Mesothelial cell of epicardium (in vitro differentiated cells): Measurements from ENCODE around the gene ARVCF. TPM values are rescaled to one million over a fixed set of nuclear protein-coding genes. Genes with fewer than 3 reads are reported as not detected.

Source experiments
- DNase-seq, 2 experiments: peaks; one replicate each; pipeline ENCODE4 v3.0.0; 2021; ENCODE audit warnings: low spot score in 2 of 2; ENCODE audit not compliant: unreplicated experiment in 2 of 2
- H3K27ac Mint-ChIP-seq: 2 replicates; pipeline ENCODE4 v1.8.0; 2021; ENCODE audit warnings: mixed read lengths
- H3K27me3 Mint-ChIP-seq: 2 replicates; pipeline ENCODE4 v1.8.0; 2021; ENCODE audit warnings: low read depth, mixed read lengths
- H3K36me3 Mint-ChIP-seq: 2 replicates; pipeline ENCODE4 v1.8.0; 2021; ENCODE audit warnings: mixed read lengths
- H3K4me1 Mint-ChIP-seq: 2 replicates; pipeline ENCODE4 v1.8.0; 2021; ENCODE audit warnings: mixed read lengths
- H3K4me3 Mint-ChIP-seq: 2 replicates; pipeline ENCODE4 v1.8.0; 2021; ENCODE audit warnings: mild to moderate bottlenecking, moderate library complexity, mixed read lengths
- H3K9me3 Mint-ChIP-seq: 2 replicates; pipeline ENCODE4 v1.8.0; 2021; ENCODE audit warnings: mixed read lengths
- CTCF ChIP-seq: fragments of 200-600 bp; sonication (generic); IDR thresholded peaks from one replicate; pipeline ENCODE4 v1.5.0; 2021; ENCODE audit warnings: antibody characterized with exemption; ENCODE audit not compliant: unreplicated experiment
- total RNA-seq: library from RNA; stranded (reverse); gene quantifications from 3 replicates; pipeline ENCODE4 v1.2.1, GENCODE V29; 2021

ARVCF gene
- total RNA-seq, 1 donor from 2014 or later = 41.2 TPM

GRCh38 chr22:20054485-20054884 is 37.9 kb upstream of the ARVCF start:
- no peak for TF ChIP-seq CTCF
- no peak overlapping the region for H3K4me3 Mint-ChIP-seq
- peaks cover 4% of the 10 kb centered on the region for H3K4me1 Mint-ChIP-seq
- no peaks in the 10 kb centered on the region for H3K27me3 Mint-ChIP-seq
- no peaks in the 10 kb centered on the region for H3K9me3 Mint-ChIP-seq
- no peak overlapping the region for H3K27ac Mint-ChIP-seq
- peaks cover 6% of the 10 kb centered on the region for H3K36me3 Mint-ChIP-seq
- DNase-seq = no peak

GRCh38 chr22:20054034-20054427 is 37.4 kb upstream of the ARVCF start:
- Mint-ChIP-seq H3K36me3 (peaks cover 8% of the 10 kb centered on the region), H3K27ac (no peak overlapping the region), H3K4me1 (peaks cover 4% of the 10 kb centered on the region)

DNA sequence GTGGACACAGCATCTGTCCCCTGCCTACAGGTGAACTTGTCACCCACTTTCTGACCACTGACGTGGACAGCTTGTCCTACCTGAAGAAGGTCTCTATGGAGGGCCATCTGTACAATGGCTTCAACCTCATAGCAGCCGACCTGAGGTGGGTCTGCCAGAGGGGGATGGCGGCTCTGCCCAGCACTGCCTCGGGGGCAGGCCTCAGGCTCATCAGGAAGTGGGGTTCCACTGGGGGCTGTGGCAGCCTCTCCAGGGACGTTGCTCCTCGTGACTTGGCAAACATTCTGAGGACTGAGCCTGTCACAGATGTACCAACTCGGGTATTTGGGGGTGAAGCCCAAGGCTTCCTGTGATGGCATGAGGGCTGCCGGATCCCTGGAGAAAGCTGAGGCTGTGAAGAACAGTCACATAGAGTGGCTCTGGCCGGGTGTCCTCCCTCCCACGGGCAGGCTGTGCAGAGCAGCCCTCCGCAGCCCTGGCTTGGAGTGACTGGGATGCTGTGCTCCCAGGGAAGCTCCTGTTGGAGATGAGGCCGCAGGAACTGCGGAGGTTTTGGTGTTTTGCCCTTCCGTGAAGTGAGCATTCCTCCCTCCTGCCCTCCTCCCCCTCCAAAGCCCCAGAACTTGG is 36.9 kb upstream of the ARVCF start:
- H3K4me1 Mint-ChIP-seq = no peaks in the 10 kb centered on the region
- DNase-seq = no peak
- H3K4me3 Mint-ChIP-seq = no peak overlapping the region
- no peaks in the 10 kb centered on the region for H3K27me3 Mint-ChIP-seq
- TF ChIP-seq CTCF = no peak
- no peak overlapping the region for H3K27ac Mint-ChIP-seq
- peaks cover 4% of the 10 kb centered on the region for H3K9me3 Mint-ChIP-seq
- peaks cover 9% of the 10 kb centered on the region for H3K36me3 Mint-ChIP-seq

More at GRCh38 chr22:20054034-20054427, 37.4 kb upstream of the ARVCF start:
- DNase-seq = no peak
- Mint-ChIP-seq H3K4me3 (no peak overlapping the region), H3K27me3 (no peaks in the 10 kb centered on the region), H3K9me3 (peaks cover 1% of the 10 kb centered on the region)
- TF ChIP-seq CTCF = no peak

DNA sequence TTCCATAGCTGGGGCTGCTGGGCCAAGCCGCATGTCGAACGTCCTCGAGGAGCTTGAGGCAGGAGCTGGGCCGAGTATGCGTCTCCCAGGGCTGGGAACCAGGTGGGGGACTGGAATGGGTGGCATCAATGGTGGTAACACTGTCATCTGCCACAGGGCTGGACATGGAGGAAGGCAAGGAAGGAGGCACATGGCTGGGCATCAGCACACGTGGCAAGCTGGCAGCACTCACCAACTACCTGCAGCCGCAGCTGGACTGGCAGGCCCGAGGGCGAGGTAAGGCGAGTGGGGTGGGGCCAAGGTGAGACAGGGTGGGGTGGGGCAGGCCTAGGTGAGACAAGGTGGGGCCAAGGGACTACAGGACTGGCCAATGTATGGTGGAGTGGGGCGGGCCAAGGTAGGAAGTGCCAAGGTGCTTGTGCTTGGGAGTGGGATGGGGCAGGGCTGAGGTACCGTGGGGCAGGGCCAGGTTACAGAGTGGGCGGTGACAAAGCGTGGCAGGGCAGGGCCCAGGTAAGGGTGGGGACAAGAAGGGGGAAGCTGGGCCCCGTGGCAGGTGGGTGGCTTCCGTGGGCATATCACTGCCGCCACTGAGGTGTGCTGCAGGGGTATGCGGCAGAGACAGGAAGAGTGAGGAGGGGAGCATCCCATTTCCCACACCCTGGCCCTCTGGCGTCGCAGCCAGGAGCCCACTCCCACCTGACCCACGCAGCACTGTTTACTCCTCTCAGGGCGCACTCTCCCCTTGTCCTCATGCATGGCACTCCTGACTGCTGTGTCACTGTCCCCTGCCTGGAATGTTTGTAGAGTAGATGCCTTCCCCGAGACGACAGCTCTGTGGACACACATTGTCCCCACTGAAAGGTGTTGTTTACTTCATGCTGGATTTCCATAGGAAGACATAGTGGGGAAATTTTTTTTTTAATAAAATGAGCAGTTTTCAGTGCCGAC is 36.0 kb upstream of the ARVCF start:
- H3K9me3 Mint-ChIP-seq = peaks cover 9% of the 10 kb centered on the region
- no peak for TF ChIP-seq CTCF
- H3K4me3 Mint-ChIP-seq = no peak overlapping the region
- no peak overlapping the region for H3K27ac Mint-ChIP-seq
- no peaks in the 10 kb centered on the region for H3K4me1 Mint-ChIP-seq
- DNase-seq = no peak
- no peaks in the 10 kb centered on the region for H3K27me3 Mint-ChIP-seq
- H3K36me3 Mint-ChIP-seq = peaks cover 15% of the 10 kb centered on the region

DNA sequence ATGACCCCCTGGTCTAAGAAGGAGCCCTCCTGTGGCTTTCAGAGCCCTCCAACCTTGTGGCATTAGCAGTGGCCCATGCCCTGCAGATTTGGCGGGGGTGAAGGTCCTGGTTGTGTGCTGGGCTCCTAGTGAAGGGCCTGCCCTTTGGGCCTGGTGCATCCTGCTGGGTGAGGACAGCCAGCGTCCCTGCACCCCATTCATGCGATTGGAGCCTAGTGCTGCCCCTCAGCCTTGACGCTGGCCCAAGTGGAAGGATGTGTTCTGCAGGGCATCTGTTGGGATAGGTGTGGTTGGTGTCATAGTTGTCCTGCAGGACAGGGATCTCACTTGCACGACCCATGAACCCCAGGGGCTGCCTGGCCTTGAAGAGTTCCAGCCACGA is 35.3 kb upstream of the ARVCF start:
- no peak overlapping the region for H3K27ac Mint-ChIP-seq
- H3K27me3 Mint-ChIP-seq = no peaks in the 10 kb centered on the region
- DNase-seq = no peak
- peaks cover 16% of the 10 kb centered on the region for H3K36me3 Mint-ChIP-seq
- H3K9me3 Mint-ChIP-seq = peaks cover 9% of the 10 kb centered on the region
- H3K4me3 Mint-ChIP-seq = no peak overlapping the region
- H3K4me1 Mint-ChIP-seq = no peaks in the 10 kb centered on the region
- TF ChIP-seq CTCF = no peak
